H1 (cell line): Measurements from ENCODE around the gene RPL41. TPM values are rescaled to one million over a fixed set of nuclear protein-coding genes. Genes with fewer than 3 reads are reported as not detected.

Experiments used
- CTCF ChIA-PET: fragments of 300-600 bp; sonication (Branson Sonifier 250); formaldehyde crosslinking; loops from one replicate; lab custom pipeline; 2021; ENCODE audit not compliant: partially characterized antibody; lab: Charles Lee
- POLR2A ChIA-PET: fragments of 300-600 bp; sonication (Branson Sonifier 250); formaldehyde crosslinking; loops from one replicate; lab custom pipeline; 2021; ENCODE audit warnings: inconsistent platforms; ENCODE audit not compliant: partially characterized antibody; lab: Charles Lee
- DNase-seq, 2 experiments: peaks; one replicate each; pipeline versions ENCODE4 v3.0.0 to v3.0.0-alpha.2; 2010 to 2022; ENCODE audit warnings: low spot score in 2 of 2, low read depth in 1 of 2, mixed read lengths in 1 of 2
- FAIRE-seq: peaks from 2 replicates; lab custom pipeline; 2011; peaks lifted over from hg19 to GRCh38; lab: Jason Lieb, UNC
- H2AFZ ChIP-seq: 2 replicates; pipeline ENCODE4 v1.8.1; 2012; ENCODE audit warnings: low read length, inconsistent platforms
- H2AK5ac ChIP-seq: 2 replicates; pipeline ENCODE4 v1.6.1; 2013; ENCODE audit warnings: low read depth, low read length
- H2BK120ac ChIP-seq: replicated peaks from 2 replicates; pipeline ENCODE3; 2013; ENCODE audit warnings: low read depth, low read length, inconsistent platforms
- H2BK12ac ChIP-seq: 2 replicates; pipeline ENCODE4 v1.6.1; 2013; ENCODE audit warnings: low read depth, low read length
- H2BK15ac ChIP-seq: 2 replicates; pipeline ENCODE4 v1.6.1; 2013; ENCODE audit warnings: low read length
- H2BK20ac ChIP-seq: 2 replicates; pipeline ENCODE4 v1.6.1; 2013; ENCODE audit warnings: low read length
- H2BK5ac ChIP-seq: 2 replicates; pipeline ENCODE4 v1.6.1; 2013; ENCODE audit warnings: low read depth, low read length
- H3K14ac ChIP-seq: 2 replicates; pipeline ENCODE4 v1.6.1; 2013; ENCODE audit warnings: inconsistent platforms; ENCODE audit not compliant: insufficient read length
- H3K18ac ChIP-seq: 2 replicates; pipeline ENCODE4 v1.6.1; 2013; ENCODE audit warnings: low read length; ENCODE audit errors: extremely low read depth
- H3K23ac ChIP-seq: 2 replicates; pipeline ENCODE4 v1.6.1; 2013; ENCODE audit warnings: inconsistent platforms; ENCODE audit not compliant: insufficient read length
- H3K23me2 ChIP-seq: 2 replicates; pipeline ENCODE4 v1.6.1; 2013; ENCODE audit warnings: low read depth, low read length
- H3K27ac ChIP-seq: 2 replicates; pipeline ENCODE4 v1.6.1; 2011; ENCODE audit warnings: low read depth, low read length, inconsistent platforms
- H3K27me3 ChIP-seq, 4 experiments: replicated peaks in 1 of 4; 1 replicate in 1 of 4; 2 replicates in 3 of 4; pipeline versions ENCODE4 v1.6.1 to v1.8.1; 2011 to 2013; ENCODE audit warnings: low read length in 3 of 4, mild to moderate bottlenecking in 3 of 4, inconsistent platforms in 2 of 4, mixed read lengths in 2 of 4, moderate library complexity in 1 of 4; ENCODE audit not compliant: control insufficient read depth in 3 of 4, insufficient read depth in 3 of 4; ENCODE audit errors: extremely low read depth in 1 of 4
- H3K36me3 ChIP-seq, 4 experiments: 2 replicates each; pipeline versions ENCODE4 v1.6.1 to v1.8.1; 2011 to 2013; ENCODE audit warnings: mild to moderate bottlenecking in 4 of 4, low read length in 3 of 4, moderate library complexity in 2 of 4, control low read depth in 1 of 4, inconsistent platforms in 1 of 4; ENCODE audit not compliant: insufficient read depth in 4 of 4, control insufficient read depth in 2 of 4
- H3K4ac ChIP-seq: replicated peaks from 2 replicates; pipeline ENCODE3; 2013; ENCODE audit warnings: low read length, low read depth, mixed read lengths, inconsistent platforms; ENCODE audit not compliant: insufficient read length
- H3K4me1 ChIP-seq, 4 experiments: replicated peaks in 1 of 4; 1 replicate in 1 of 4; 2 replicates in 3 of 4; pipeline versions ENCODE4 v1.6.1 to v1.8.1; 2011 to 2013; ENCODE audit warnings: low read length in 3 of 4, inconsistent platforms in 2 of 4, mixed read lengths in 1 of 4; ENCODE audit not compliant: insufficient read depth in 4 of 4, control insufficient read depth in 3 of 4
- H3K4me2 ChIP-seq, 2 experiments: 2 replicates each; pipeline versions ENCODE4 v1.6.1 to v1.8.1; 2011 to 2013; ENCODE audit warnings: low read depth in 2 of 2, low read length in 2 of 2, control low read depth in 1 of 2, inconsistent platforms in 1 of 2, mild to moderate bottlenecking in 1 of 2; ENCODE audit not compliant: insufficient read depth in 1 of 2
- H3K4me3 ChIP-seq, 4 experiments: fragments of 200-600, 300-600 bp in 1 of 4; sonication (generic), shearing (Covaris generic), sonication (Bioruptor Twin) in 1 of 4; 2 replicates each; pipeline versions ENCODE4 v1.5.1 to v1.8.1; 2011 to 2016; ENCODE audit warnings: low read length in 4 of 4, low read depth in 3 of 4, control low read depth in 2 of 4, inconsistent platforms in 2 of 4, mild to moderate bottlenecking in 2 of 4, mixed read lengths in 1 of 4, moderate library complexity in 1 of 4; ENCODE audit not compliant: insufficient read depth in 2 of 4; ENCODE audit errors: extremely low read depth in 1 of 4
- H3K56ac ChIP-seq: replicated peaks from 2 replicates; pipeline ENCODE3; 2013; ENCODE audit warnings: low read depth, mild to moderate bottlenecking, mixed read lengths, low read length, inconsistent platforms; ENCODE audit not compliant: insufficient read length
- H3K79me1 ChIP-seq: 2 replicates; pipeline ENCODE4 v1.6.1; 2013; ENCODE audit warnings: low read depth, low read length, control low read depth
- H3K79me2 ChIP-seq, 2 experiments: 2 replicates each; pipeline versions ENCODE4 v1.6.1 to v1.8.1; 2012 to 2013; ENCODE audit warnings: low read length in 2 of 2, mild to moderate bottlenecking in 2 of 2, inconsistent platforms in 1 of 2; ENCODE audit not compliant: insufficient read depth in 2 of 2, control insufficient read depth in 1 of 2
- H3K9ac ChIP-seq, 4 experiments: replicated peaks in 1 of 4; 1 replicate in 1 of 4; 2 replicates in 3 of 4; pipeline versions ENCODE4 v1.6.1 to v1.8.1; 2011 to 2013; ENCODE audit warnings: low read depth in 3 of 4, low read length in 3 of 4, control low read depth in 2 of 4, mild to moderate bottlenecking in 2 of 4, moderate library complexity in 2 of 4, inconsistent platforms in 1 of 4; ENCODE audit errors: extremely low read depth in 1 of 4
- H3K9me3 ChIP-seq, 2 experiments: 2 replicates each; pipeline versions ENCODE4 v1.6.1 to v1.8.1; 2012 to 2013; ENCODE audit warnings: mild to moderate bottlenecking in 2 of 2, moderate library complexity in 2 of 2, control low read depth in 1 of 2, inconsistent platforms in 1 of 2, low read depth in 1 of 2, low read length in 1 of 2, mixed read lengths in 1 of 2; ENCODE audit not compliant: insufficient read depth in 2 of 2
- H4K20me1 ChIP-seq, 2 experiments: replicated peaks in 1 of 2; 2 replicates each; pipeline versions ENCODE3 to v1.8.1; 2011 to 2013; ENCODE audit warnings: inconsistent platforms in 2 of 2, low read length in 2 of 2, mild to moderate bottlenecking in 1 of 2; ENCODE audit not compliant: insufficient read depth in 2 of 2, control insufficient read depth in 1 of 2
- H4K5ac ChIP-seq: 2 replicates; pipeline ENCODE4 v1.6.1; 2013; ENCODE audit warnings: low read length, low read depth, mixed read lengths, inconsistent platforms; ENCODE audit not compliant: insufficient read length
- H4K8ac ChIP-seq: 2 replicates; pipeline ENCODE4 v1.8.0; 2013; ENCODE audit warnings: mild to moderate bottlenecking, moderate library complexity, low read length, inconsistent platforms; ENCODE audit not compliant: insufficient read depth; ENCODE audit errors: extremely low read depth
- H4K91ac ChIP-seq: replicated peaks from 2 replicates; pipeline ENCODE3; 2013; ENCODE audit warnings: low read length, mixed read lengths, inconsistent platforms; ENCODE audit not compliant: insufficient read length
- ASH2L ChIP-seq: fragments of 200-600, 300-600 bp; sonication (generic); IDR thresholded peaks from one replicate; pipeline ENCODE4 v1.7.1; 2017; ENCODE audit warnings: low read length
- CBX5 ChIP-seq: fragments of 300-800, 300-1000 bp; sonication (generic); IDR thresholded peaks from 2 replicates; pipeline ENCODE4 v1.7.1; 2016; ENCODE audit warnings: antibody characterized with exemption, low read length, low read depth
- CREB1 ChIP-seq: IDR thresholded peaks from 2 replicates; pipeline ENCODE4 v1.6.1; 2012; ENCODE audit warnings: inconsistent platforms
- CTBP2 ChIP-seq: IDR thresholded peaks from 2 replicates; pipeline ENCODE4 v1.7.0; 2011; ENCODE audit warnings: borderline replicate concordance, mild to moderate bottlenecking, moderate library complexity, mixed read lengths, low read length; ENCODE audit not compliant: insufficient read depth, insufficient read length
- MAFK ChIP-seq: IDR thresholded peaks from 2 replicates; pipeline ENCODE4 v1.6.1; 2012; ENCODE audit warnings: low read depth, mild to moderate bottlenecking, improper control_type of control experiment, low read length
- RBBP5 ChIP-seq: IDR thresholded peaks from 2 replicates; pipeline ENCODE4 v1.7.1; 2012; ENCODE audit warnings: low read depth, mild to moderate bottlenecking, inconsistent platforms, low read length, moderate library complexity, borderline replicate concordance
- RNF2 ChIP-seq: fragments of 200-900, 300-1000 bp; sonication (generic); IDR thresholded peaks from 2 replicates; pipeline ENCODE4 v1.7.1; 2016; ENCODE audit warnings: borderline replicate concordance, low read depth, mild to moderate bottlenecking, antibody characterized with exemption, low read length; ENCODE audit not compliant: poor library complexity, severe bottlenecking; ENCODE audit errors: missing control alignments
- SIN3A ChIP-seq, 2 experiments: IDR thresholded peaks in 1 of 2; conservative IDR thresholded peaks in 1 of 2; 2 replicates each; pipeline ENCODE4 v1.6.1; 2011 to 2012; ENCODE audit warnings: low read length in 2 of 2, improper control_type of control experiment in 1 of 2, low read depth in 1 of 2, mild to moderate bottlenecking in 1 of 2
- TCF12 ChIP-seq: IDR thresholded peaks from 2 replicates; pipeline ENCODE4 v1.6.1; 2011; ENCODE audit warnings: low read depth, mild to moderate bottlenecking, low read length
- WGBS, 2 experiments: shearing (Covaris generic) in 1 of 2; methylation state at CpG; one replicate each; pipeline versions ENCODE4 v1.1.6 to v1.1.7; 2013 to 2015; ENCODE audit warnings: low lambda C conversion rate in 2 of 2, mixed read lengths in 2 of 2, inconsistent platforms in 1 of 2, low coverage in 1 of 2, missing lambda C conversion rate in 1 of 2; ENCODE audit not compliant: insufficient replicate concordance in 2 of 2, insufficient coverage in 1 of 2, insufficient read length in 1 of 2; ENCODE audit errors: extremely low coverage in 1 of 2, missing lambda C conversion rate in 1 of 2; 5-methylcytosine and 5-hydroxymethylcytosine counted together
- polyA plus RNA-seq, 7 experiments: library from polyadenylated mRNA; depleted of rRNA in 3 of 7; stranded (reverse) in 5 of 7; unstranded in 2 of 7; fragments of >200 nt in 5 of 7; fragments of 200-250 nt in 2 of 7; gene quantifications; 1 replicate in 5 of 7; 2 replicates in 1 of 7; 4 replicates in 1 of 7; pipeline versions ENCODE4 v1.2.1 to v1.2.3, GENCODE V29; 2011 to 2013; ENCODE audit warnings: missing spikeins in 2 of 7, mixed read lengths in 2 of 7
- total RNA-seq: library from RNA; stranded (reverse); fragmentation: NEBNext Ultra II Directional; extraction: Animal tissue kit (Norgen Biotek cat#: 25700); gene quantifications from 2 replicates; pipeline ENCODE4 v1.2.1, GENCODE V29; 2021

The RPL41 gene
- total and polyA plus RNA-seq, 2 of the 8 experiments (the other 6 are each of a cell fraction or from before 2014, with no cell fraction given): 4,440 to 16,488 TPM

GRCh38 chr12:56079723-56080555, 36.5 kb upstream of the RPL41 start, which contains the start of gene ERBB3:
Gene ERBB3 (plus strand): TSS chr12:56080165. CDS start chr12:56080301, 136 bp downstream.
- CTCF ChIA-PET: interaction anchor here (0.5 to 5.1 kb wide), 28 partner anchors 11 to 274 kb away, joined by 3 to 31 read pairs (median 4); partner anchors contain the start of genes ESYT1, ORMDL2, PA2G4 and RNF41
- peak within 1 kb of the TSS; percentile 92 for H3K27ac ChIP-seq
- no peak for TF ChIP-seq CTBP2
- TF ChIP-seq CBX5: no peak
- peak in 1 of 2 experiments; percentile 59; a peak in 1 of 4 replicates for TF ChIP-seq SIN3A (conservative IDR thresholded peaks at IDR 0.05 in 1 of 2, IDR thresholded peaks at IDR 0.05 in 1 of 2; ENCODE audit: low read depth in 1 of 2, low read length in 2 of 2)
- no peak for TF ChIP-seq MAFK
- 0 out of 2 replicates have a peak, but pooled peaks have one; percentile 25 for TF ChIP-seq TCF12
- peak; percentile 89 for TF ChIP-seq RBBP5
- TF ChIP-seq ASH2L: peak; percentile 64
- TF ChIP-seq RNF2: no peak
- 0 out of 2 replicates have a peak, but pooled peaks have one; percentile 5 for TF ChIP-seq CREB1

More at GRCh38 chr12:56079723-56080555, 36.5 kb upstream of the RPL41 start, which contains the start of gene ERBB3:
- Histone ChIP-seq H3K36me3 (peaks cover 0 to 3% (median 2%) of the 10 kb centered on the region in 4 experiments; a peak in 6 of 8 replicates), H2BK120ac (peak within 1 kb of the TSS; percentile 96), H3K4ac (no peak within 1 kb of the TSS), H2BK20ac (0 out of 2 replicates have a peak within 1 kb of the TSS, but pooled peaks have one; percentile 61), H3K79me2 (peaks cover 0 to 27% of the 10 kb centered on the region in 2 experiments; a peak in 2 of 4 replicates), H2BK15ac (peak within 1 kb of the TSS; percentile 100), H4K91ac (peak within 1 kb of the TSS; percentile 98), H4K8ac (peak within 1 kb of the TSS; percentile 99), H3K23me2 (peaks cover 7% of the 10 kb centered on the region; the same call in 1 of the 2 replicates), H3K9me3 (no peaks in the 10 kb centered on the region; a peak in 1 of 4 replicates), H3K79me1 (peaks cover 6% of the 10 kb centered on the region; the same call in 1 of the 2 replicates), H2AK5ac (no peak within 1 kb of the TSS; the same call in 1 of the 2 replicates), H2AFZ (peak within 1 kb of the TSS; percentile 99), H3K27me3 (no peaks in the 10 kb centered on the region), H3K14ac (no peak within 1 kb of the TSS), H2BK5ac (peak within 1 kb of the TSS; percentile 98), H3K4me2 (peak within 1 kb of the TSS; percentile 62 to 97), H3K4me1 (peaks cover 3 to 17% (median 11%) of the 10 kb centered on the region in 4 experiments), H3K9ac (peak within 1 kb of the TSS; percentile 79 to 95 (median 88)), H3K23ac (no peak within 1 kb of the TSS), H3K4me3 (peak within 1 kb of the TSS; percentile 74 to 89 (median 80)), H4K5ac (peak within 1 kb of the TSS; percentile 100), H3K18ac (peak within 1 kb of the TSS; percentile 100), H4K20me1 (peaks cover 2 to 10% of the 10 kb centered on the region in 2 experiments), H3K56ac (peak within 1 kb of the TSS; percentile 97), H2BK12ac (peak within 1 kb of the TSS; percentile 100)
- POLR2A ChIA-PET: interaction anchor here (0.6 to 8.9 kb wide), 46 partner anchors 14 to 356 kb away, joined by 3 to 112 read pairs (median 4); partner anchors contain the start of genes ANKRD52, ESYT1, IKZF4 and MYL6
- FAIRE-seq (peak; percentile 58), DNase-seq (peak in 1 of 2 experiments; percentile 87)
- 2% methylated on average over 54 of the region's 59 CpGs; no CpG with 5 or more reads in 1 of the 2 experiments for WGBS, 2 experiments
